HepG2 (cell line): ENCODE measurements around the gene SWSAP1. TPM values are rescaled to one million over a fixed set of nuclear protein-coding genes. Genes with fewer than 3 reads are reported as not detected.

Experiments
- ARID2 ChIP-seq: sonication (generic); formaldehyde crosslinking; IDR thresholded peaks from 2 replicates; pipeline ENCODE4 v1.8.1; 2022; ENCODE audit warnings: mild to moderate bottlenecking, missing genetic modification reagents, borderline replicate concordance
- FIP1L1 ChIP-seq: fragments of 200-400 bp; formaldehyde crosslinking; IDR thresholded peaks from 2 replicates; pipeline ENCODE4 v1.6.1; 2018; ENCODE audit warnings: low read depth, mild to moderate bottlenecking, low read length, moderate library complexity, borderline replicate concordance; ENCODE audit not compliant: insufficient read depth
- GATAD1 ChIP-seq: IDR thresholded peaks from 2 replicates; pipeline ENCODE4 v1.6.1; 2016; ENCODE audit warnings: missing genetic modification reagents, missing compliant biosample characterization
- HDAC6 ChIP-seq: fragments of 200-600 bp; sonication (generic); IDR thresholded peaks from 2 replicates; pipeline ENCODE4 v1.7.0; 2017; ENCODE audit warnings: mild to moderate bottlenecking, antibody characterized with exemption, low read length, low read depth
- KAT8 ChIP-seq: IDR thresholded peaks from 2 replicates; pipeline ENCODE4 v1.6.1; 2016; ENCODE audit warnings: missing genetic modification reagents, missing compliant biosample characterization
- MED13 ChIP-seq: sonication (generic); formaldehyde crosslinking; IDR thresholded peaks from 2 replicates; pipeline ENCODE4 v1.5.0; 2020; ENCODE audit warnings: missing genetic modification reagents
- MLLT10 ChIP-seq: sonication (generic); formaldehyde crosslinking; IDR thresholded peaks from 2 replicates; pipeline ENCODE4 v1.4.0; 2020; ENCODE audit warnings: missing genetic modification reagents
- PAF1 ChIP-seq: IDR thresholded peaks from 2 replicates; pipeline ENCODE4 v1.6.1; 2016; ENCODE audit warnings: missing genetic modification reagents, missing compliant biosample characterization
- SIX1 ChIP-seq: sonication (generic); formaldehyde crosslinking; IDR thresholded peaks from 2 replicates; pipeline ENCODE4 v1.4.0; 2020; ENCODE audit warnings: missing genetic modification reagents, borderline replicate concordance
- SKI ChIP-seq: fragments of 450-650 bp; IDR thresholded peaks from one replicate; pipeline ENCODE4 v1.6.1; 2018; ENCODE audit warnings: mild to moderate bottlenecking; ENCODE audit not compliant: partially characterized antibody
- TFE3 ChIP-seq: IDR thresholded peaks from 2 replicates; pipeline ENCODE4 v1.6.1; 2016
- ZBTB2 ChIP-seq: sonication (generic); formaldehyde crosslinking; IDR thresholded peaks from 2 replicates; pipeline ENCODE4 v1.8.0; 2022; ENCODE audit warnings: low read depth, missing genetic modification reagents
- polyA plus RNA-seq, 8 experiments: library from polyadenylated mRNA; depleted of rRNA in 3 of 8; stranded (reverse) in 7 of 8; unstranded in 1 of 8; fragments of >200 nt; fragmentation: Illumina TruSeq in 4 of 8; extraction: Trizol in 4 of 8; gene quantifications; 2 replicates each; pipeline versions ENCODE4 v1.2.1 to v1.2.3, GENCODE V29; 2011 to 2016; ENCODE audit warnings: low read depth in 4 of 8, missing spikeins in 1 of 8, mixed read lengths in 1 of 8; ENCODE audit not compliant: insufficient read depth in 1 of 8
- total RNA-seq, 5 experiments: library from RNA; depleted of rRNA; stranded (reverse); fragments of >200 nt; fragmentation: Illumina TruSeq; extraction: Trizol; gene quantifications; 2 replicates each; pipeline ENCODE4 v1.2.3, GENCODE V29; 2016; ENCODE audit warnings: low read depth in 1 of 5
- TF ChIP-seq, protein P1 (sequence below): IDR thresholded peaks from 2 replicates; pipeline ENCODE4 v1.6.1; 2012; ENCODE audit warnings: low read depth, low read length, improper control_type of control experiment
- TF ChIP-seq, protein P2 (sequence below): sonication (generic); formaldehyde crosslinking; IDR thresholded peaks from 2 replicates; pipeline ENCODE4 v1.4.0; 2020; ENCODE audit warnings: mild to moderate bottlenecking, missing genetic modification reagents
- TF ChIP-seq, protein P3 (sequence below): sonication (generic); formaldehyde crosslinking; IDR thresholded peaks from 2 replicates; pipeline ENCODE4 v1.9.0; 2021; ENCODE audit warnings: missing genetic modification reagents, borderline replicate concordance
- TF ChIP-seq, protein P4 (sequence below): sonication (generic); formaldehyde crosslinking; IDR thresholded peaks from 2 replicates; pipeline ENCODE4 v1.4.0; 2020; ENCODE audit warnings: missing genetic modification reagents, borderline replicate concordance

Gene SWSAP1
- total and polyA plus RNA-seq, 2 of the 13 experiments (the other 11 are each of a cell fraction or from before 2014, with no cell fraction given) = 2.7 to 3.3 TPM

GRCh38 chr19:11374433-11375142, at the start of gene SWSAP1 (continued):
- TF ChIP-seq ARID2 (CRISPR knock-in tag) (0 out of 2 replicates have a peak, but pooled peaks have one; percentile 71), ZBTB2 (no peak), FIP1L1 (no peak), HDAC6 (no peak), MED13 (CRISPR knock-in tag) (no peak), TFE3 (peak; percentile 72), MLLT10 (CRISPR knock-in tag) (no peak), KAT8 (CRISPR knock-in tag) (peak; percentile 93), SKI (no peak), PAF1 (CRISPR knock-in tag) (no peak), SIX1 (CRISPR knock-in tag) (no peak), GATAD1 (CRISPR knock-in tag) (peak; percentile 82)
- TF ChIP-seq, protein P1, sequence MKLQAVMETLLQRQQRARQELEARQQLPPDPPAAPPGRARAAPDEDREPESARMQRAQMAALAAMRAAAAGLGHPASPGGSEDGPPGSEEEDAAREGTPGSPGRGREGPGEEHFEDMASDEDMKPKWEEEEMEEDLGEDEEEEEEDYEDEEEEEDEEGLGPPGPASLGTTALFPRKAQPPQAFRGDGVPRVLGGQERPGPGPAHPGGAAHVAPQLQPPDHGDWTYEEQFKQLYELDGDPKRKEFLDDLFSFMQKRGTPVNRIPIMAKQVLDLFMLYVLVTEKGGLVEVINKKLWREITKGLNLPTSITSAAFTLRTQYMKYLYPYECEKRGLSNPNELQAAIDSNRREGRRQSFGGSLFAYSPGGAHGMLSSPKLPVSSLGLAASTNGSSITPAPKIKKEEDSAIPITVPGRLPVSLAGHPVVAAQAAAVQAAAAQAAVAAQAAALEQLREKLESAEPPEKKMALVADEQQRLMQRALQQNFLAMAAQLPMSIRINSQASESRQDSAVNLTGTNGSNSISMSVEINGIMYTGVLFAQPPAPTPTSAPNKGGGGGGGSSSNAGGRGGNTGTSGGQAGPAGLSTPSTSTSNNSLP = 0 out of 2 replicates have a peak, but pooled peaks have one; percentile 15
- TF ChIP-seq, protein P2, sequence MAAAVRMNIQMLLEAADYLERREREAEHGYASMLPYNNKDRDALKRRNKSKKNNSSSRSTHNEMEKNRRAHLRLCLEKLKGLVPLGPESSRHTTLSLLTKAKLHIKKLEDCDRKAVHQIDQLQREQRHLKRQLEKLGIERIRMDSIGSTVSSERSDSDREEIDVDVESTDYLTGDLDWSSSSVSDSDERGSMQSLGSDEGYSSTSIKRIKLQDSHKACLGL (CRISPR knock-in tag) = 0 out of 2 replicates have a peak, but pooled peaks have one; percentile 42
- TF ChIP-seq, protein P3, sequence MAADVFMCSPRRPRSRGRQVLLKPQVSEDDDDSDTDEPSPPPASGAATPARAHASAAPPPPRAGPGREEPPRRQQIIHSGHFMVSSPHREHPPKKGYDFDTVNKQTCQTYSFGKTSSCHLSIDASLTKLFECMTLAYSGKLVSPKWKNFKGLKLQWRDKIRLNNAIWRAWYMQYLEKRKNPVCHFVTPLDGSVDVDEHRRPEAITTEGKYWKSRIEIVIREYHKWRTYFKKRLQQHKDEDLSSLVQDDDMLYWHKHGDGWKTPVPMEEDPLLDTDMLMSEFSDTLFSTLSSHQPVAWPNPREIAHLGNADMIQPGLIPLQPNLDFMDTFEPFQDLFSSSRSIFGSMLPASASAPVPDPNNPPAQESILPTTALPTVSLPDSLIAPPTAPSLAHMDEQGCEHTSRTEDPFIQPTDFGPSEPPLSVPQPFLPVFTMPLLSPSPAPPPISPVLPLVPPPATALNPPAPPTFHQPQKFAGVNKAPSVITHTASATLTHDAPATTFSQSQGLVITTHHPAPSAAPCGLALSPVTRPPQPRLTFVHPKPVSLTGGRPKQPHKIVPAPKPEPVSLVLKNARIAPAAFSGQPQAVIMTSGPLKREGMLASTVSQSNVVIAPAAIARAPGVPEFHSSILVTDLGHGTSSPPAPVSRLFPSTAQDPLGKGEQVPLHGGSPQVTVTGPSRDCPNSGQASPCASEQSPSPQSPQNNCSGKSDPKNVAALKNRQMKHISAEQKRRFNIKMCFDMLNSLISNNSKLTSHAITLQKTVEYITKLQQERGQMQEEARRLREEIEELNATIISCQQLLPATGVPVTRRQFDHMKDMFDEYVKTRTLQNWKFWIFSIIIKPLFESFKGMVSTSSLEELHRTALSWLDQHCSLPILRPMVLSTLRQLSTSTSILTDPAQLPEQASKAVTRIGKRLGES (CRISPR knock-in tag) = no peak
- TF ChIP-seq, protein P4, sequence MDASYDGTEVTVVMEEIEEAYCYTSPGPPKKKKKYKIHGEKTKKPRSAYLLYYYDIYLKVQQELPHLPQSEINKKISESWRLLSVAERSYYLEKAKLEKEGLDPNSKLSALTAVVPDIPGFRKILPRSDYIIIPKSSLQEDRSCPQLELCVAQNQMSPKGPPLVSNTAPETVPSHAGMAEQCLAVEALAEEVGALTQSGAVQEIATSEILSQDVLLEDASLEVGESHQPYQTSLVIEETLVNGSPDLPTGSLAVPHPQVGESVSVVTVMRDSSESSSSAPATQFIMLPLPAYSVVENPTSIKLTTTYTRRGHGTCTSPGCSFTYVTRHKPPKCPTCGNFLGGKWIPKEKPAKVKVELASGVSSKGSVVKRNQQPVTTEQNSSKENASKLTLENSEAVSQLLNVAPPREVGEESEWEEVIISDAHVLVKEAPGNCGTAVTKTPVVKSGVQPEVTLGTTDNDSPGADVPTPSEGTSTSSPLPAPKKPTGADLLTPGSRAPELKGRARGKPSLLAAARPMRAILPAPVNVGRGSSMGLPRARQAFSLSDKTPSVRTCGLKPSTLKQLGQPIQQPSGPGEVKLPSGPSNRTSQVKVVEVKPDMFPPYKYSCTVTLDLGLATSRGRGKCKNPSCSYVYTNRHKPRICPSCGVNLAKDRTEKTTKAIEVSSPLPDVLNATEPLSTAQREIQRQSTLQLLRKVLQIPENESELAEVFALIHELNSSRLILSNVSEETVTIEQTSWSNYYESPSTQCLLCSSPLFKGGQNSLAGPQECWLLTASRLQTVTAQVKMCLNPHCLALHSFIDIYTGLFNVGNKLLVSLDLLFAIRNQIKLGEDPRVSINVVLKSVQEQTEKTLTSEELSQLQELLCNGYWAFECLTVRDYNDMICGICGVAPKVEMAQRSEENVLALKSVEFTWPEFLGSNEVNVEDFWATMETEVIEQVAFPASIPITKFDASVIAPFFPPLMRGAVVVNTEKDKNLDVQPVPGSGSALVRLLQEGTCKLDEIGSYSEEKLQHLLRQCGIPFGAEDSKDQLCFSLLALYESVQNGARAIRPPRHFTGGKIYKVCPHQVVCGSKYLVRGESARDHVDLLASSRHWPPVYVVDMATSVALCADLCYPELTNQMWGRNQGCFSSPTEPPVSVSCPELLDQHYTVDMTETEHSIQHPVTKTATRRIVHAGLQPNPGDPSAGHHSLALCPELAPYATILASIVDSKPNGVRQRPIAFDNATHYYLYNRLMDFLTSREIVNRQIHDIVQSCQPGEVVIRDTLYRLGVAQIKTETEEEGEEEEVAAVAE (CRISPR knock-in tag) = no peak; the same call in 1 of the 2 replicates
